HCT116 (cell line): ENCODE measurements around the gene IL17D. TPM values are rescaled to one million over a fixed set of nuclear protein-coding genes. Genes with fewer than 3 reads are reported as not detected.

ENCODE experiments used
- ATAC-seq: fragments of 200-7000 bp; cut with Tn5 transposase; 2 replicates; pipeline ENCODE4 v1.9.1; 2020; ENCODE audit warnings: mild to moderate bottlenecking, moderate library complexity
- BruUV-seq: library from RNA; stranded (reverse); fragments of 400-500 nt; replicated peaks from 2 replicates; lab custom pipeline; 2021; lab: Mats Ljungman, UMichigan
- CTCF ChIA-PET: fragments of 300-600 bp; sonication (Branson Sonifier 250); formaldehyde crosslinking; loops from one replicate; lab custom pipeline; 2021; ENCODE audit warnings: antibody characterized with exemption; lab: Charles Lee
- POLR2A ChIA-PET: fragments of 300-600, 350-600 bp; sonication (Branson Sonifier 250); formaldehyde crosslinking; loops from one replicate; lab custom pipeline; 2021; ENCODE audit warnings: antibody characterized with exemption; lab: Charles Lee
- RAD21 ChIA-PET, 2 experiments: fragments of 300-600 bp; sonication (Branson Sonifier 250); formaldehyde crosslinking; loops; one replicate each; lab custom pipeline; 2023; ENCODE audit warnings: low total read pairs in 2 of 2; ENCODE audit not compliant: uncharacterized antibody in 2 of 2, unreplicated experiment in 2 of 2, low non-redundant PET in 1 of 2; lab: Charles Lee
- DNase-seq: peaks from one replicate; pipeline ENCODE4 v3.0.0-alpha.2; 2010; ENCODE audit warnings: low read depth, low spot score
- H2AFZ ChIP-seq: fragments of 200-600 bp; shearing (Covaris generic), sonication (generic); 2 replicates; pipeline ENCODE4 v1.6.1; 2017; ENCODE audit warnings: low read depth, mixed run types, mixed read lengths, antibody characterized with exemption, low read length; ENCODE audit not compliant: poor library complexity, severe bottlenecking
- H3K27ac ChIP-seq: 2 replicates; pipeline ENCODE4 v1.5.1; 2012; ENCODE audit warnings: low read depth, low read length
- H3K27me3 ChIP-seq: fragments of 200-600 bp; sonication (generic); 2 replicates; pipeline ENCODE4 v1.6.1; 2016; ENCODE audit warnings: mixed run types, low read length, mixed read lengths; ENCODE audit not compliant: insufficient read depth
- H3K36me3 ChIP-seq, 2 experiments: fragments of 200-500 bp in 1 of 2; fragments of 200-600 bp in 1 of 2; sonication (Bioruptor generic) in 1 of 2; sonication (generic) in 1 of 2; 2 replicates each; pipeline versions ENCODE4 v1.5.1 to v1.6.1; 2014 to 2016; ENCODE audit warnings: low read length in 2 of 2, inconsistent platforms in 1 of 2, mixed read lengths in 1 of 2, mixed run types in 1 of 2; ENCODE audit not compliant: insufficient read depth in 2 of 2, control insufficient read depth in 1 of 2
- H3K4me1 ChIP-seq, 2 experiments: fragments of 200-600 bp in 1 of 2; sonication (generic) in 1 of 2; 2 replicates each; pipeline versions ENCODE4 v1.5.1 to v1.6.1; 2012 to 2017; ENCODE audit warnings: low read length in 2 of 2, inconsistent platforms in 1 of 2, mild to moderate bottlenecking in 1 of 2, mixed read lengths in 1 of 2, mixed run types in 1 of 2, moderate library complexity in 1 of 2; ENCODE audit not compliant: insufficient read depth in 2 of 2, control insufficient read depth in 1 of 2
- H3K4me2 ChIP-seq: fragments of 200-600 bp; sonication (generic); 2 replicates; pipeline ENCODE4 v1.6.1; 2017; ENCODE audit warnings: mixed run types, low read length, mixed read lengths
- H3K4me3 ChIP-seq, 2 experiments: fragments of 200-600 bp in 1 of 2; sonication (generic) in 1 of 2; replicated peaks in 1 of 2; 2 replicates each; pipeline ENCODE4 v1.5.1; 2011 to 2016; ENCODE audit warnings: low read length in 2 of 2, control low read depth in 1 of 2, low read depth in 1 of 2, mild to moderate bottlenecking in 1 of 2, mixed read lengths in 1 of 2, mixed run types in 1 of 2
- H3K79me2 ChIP-seq: fragments of 200-600 bp; sonication (generic); 2 replicates; pipeline ENCODE4 v1.6.1; 2017; ENCODE audit warnings: mild to moderate bottlenecking, mixed run types, low read length, moderate library complexity, mixed read lengths; ENCODE audit not compliant: insufficient read depth
- H3K9ac ChIP-seq: fragments of 200-600 bp; sonication (generic); 2 replicates; pipeline ENCODE4 v1.6.1; 2016; ENCODE audit warnings: low read length, mixed read lengths
- H3K9me2 ChIP-seq: fragments of 200-600 bp; sonication (generic), shearing (Covaris generic); 2 replicates; pipeline ENCODE4 v1.6.1; 2017; ENCODE audit warnings: mixed run types, mild to moderate bottlenecking, moderate library complexity; ENCODE audit not compliant: insufficient read depth
- H3K9me3 ChIP-seq, 2 experiments: fragments of 200-500 bp in 1 of 2; fragments of 200-600 bp in 1 of 2; sonication (Bioruptor generic) in 1 of 2; sonication (generic) in 1 of 2; 2 replicates each; pipeline ENCODE4 v1.6.1; 2014 to 2017; ENCODE audit warnings: low read length in 2 of 2, mixed read lengths in 2 of 2, inconsistent platforms in 1 of 2, low read depth in 1 of 2, mild to moderate bottlenecking in 1 of 2, mixed run types in 1 of 2, moderate library complexity in 1 of 2; ENCODE audit not compliant: control insufficient read depth in 1 of 2, insufficient read depth in 1 of 2
- H4K20me1 ChIP-seq: fragments of 200-600 bp; sonication (generic), shearing (Covaris generic); 2 replicates; pipeline ENCODE4 v1.6.1; 2017; ENCODE audit warnings: mixed run types, mild to moderate bottlenecking, moderate library complexity; ENCODE audit not compliant: insufficient read depth
- CBX3 ChIP-seq: IDR thresholded peaks from 2 replicates; pipeline ENCODE4 v1.6.1; 2012; ENCODE audit warnings: low read depth
- CEBPB ChIP-seq: IDR thresholded peaks from 2 replicates; pipeline ENCODE4 v1.6.1; 2012; ENCODE audit warnings: low read depth
- CTCF ChIP-seq, 3 experiments: fragments of 200-600 bp in 1 of 3; sonication (generic) in 1 of 3; IDR thresholded peaks in 2 of 3; conservative IDR thresholded peaks in 1 of 3; 2 replicates each; pipeline ENCODE4 v1.5.1; 2012 to 2017; ENCODE audit warnings: low read depth in 2 of 3, low read length in 2 of 3, antibody characterized with exemption in 1 of 3, borderline replicate concordance in 1 of 3, control low read depth in 1 of 3, mild to moderate bottlenecking in 1 of 3, mixed read lengths in 1 of 3, mixed run types in 1 of 3, moderate library complexity in 1 of 3; ENCODE audit not compliant: insufficient read depth in 1 of 3
- EGR1 ChIP-seq: IDR thresholded peaks from 2 replicates; pipeline ENCODE4 v1.6.1; 2012; ENCODE audit warnings: low read depth
- ELF1 ChIP-seq: IDR thresholded peaks from 2 replicates; pipeline ENCODE4 v1.6.1; 2012; ENCODE audit warnings: low read depth, borderline replicate concordance
- EZH2phosphoT487 ChIP-seq: fragments of 200-600 bp; IDR thresholded peaks from 2 replicates; pipeline ENCODE4 v1.6.1; 2018; ENCODE audit warnings: antibody characterized with exemption, borderline replicate concordance
- FOSL1 ChIP-seq: IDR thresholded peaks from 2 replicates; pipeline ENCODE4 v1.6.1; 2012; ENCODE audit warnings: low read depth
- JUND ChIP-seq: IDR thresholded peaks from 2 replicates; pipeline ENCODE4 v1.6.1; 2012
- MAX ChIP-seq: IDR thresholded peaks from 2 replicates; pipeline ENCODE4 v1.6.1; 2012
- POLR2A ChIP-seq: IDR thresholded peaks from 2 replicates; pipeline ENCODE4 v1.7.0; 2011; ENCODE audit warnings: borderline replicate concordance; ENCODE audit not compliant: insufficient read depth, insufficient read length; ENCODE audit errors: extremely low read depth
- POLR2AphosphoS5 ChIP-seq: IDR thresholded peaks from 2 replicates; pipeline ENCODE4 v1.6.1; 2011; ENCODE audit warnings: mild to moderate bottlenecking, low read depth, low read length, moderate library complexity
- RAD21 ChIP-seq: IDR thresholded peaks from 2 replicates; pipeline ENCODE4 v1.6.1; 2012; ENCODE audit warnings: low read depth, mild to moderate bottlenecking
- SIN3A ChIP-seq: IDR thresholded peaks from 2 replicates; pipeline ENCODE4 v1.6.1; 2012; ENCODE audit warnings: low read depth
- SP1 ChIP-seq: IDR thresholded peaks from 2 replicates; pipeline ENCODE4 v1.6.1; 2012; ENCODE audit warnings: low read depth
- SRF ChIP-seq: IDR thresholded peaks from 2 replicates; pipeline ENCODE4 v1.6.1; 2012; ENCODE audit warnings: low read depth
- TCF7L2 ChIP-seq: IDR thresholded peaks from 2 replicates; pipeline ENCODE4 v1.7.0; 2011; ENCODE audit warnings: borderline replicate concordance, inconsistent platforms; ENCODE audit not compliant: insufficient read depth, insufficient read length; ENCODE audit errors: extremely low read depth
- YY1 ChIP-seq: IDR thresholded peaks from 2 replicates; pipeline ENCODE4 v1.6.1; 2011; ENCODE audit warnings: low read length, low read depth, moderate library complexity, mild to moderate bottlenecking; ENCODE audit not compliant: insufficient replicate concordance; ENCODE audit errors: extremely low read depth
- ZFX ChIP-seq: fragments of 450-650 bp; IDR thresholded peaks from 2 replicates; pipeline ENCODE4 v1.6.1; 2017
- ZNF274 ChIP-seq: fragments of 200-500 bp; sonication (Bioruptor generic); IDR thresholded peaks from 2 replicates; pipeline ENCODE4 v1.6.1; 2014; ENCODE audit warnings: mild to moderate bottlenecking, low read depth, low read length, inconsistent platforms
- intact Hi-C: fragments of 100-400 bp; cut with micrococcal nuclease; formaldehyde crosslinking; loops from 2 replicates; pipeline ENCODE4 v1.10.0; 2022
- total RNA-seq: library from RNA; stranded (reverse); gene quantifications from one replicate; pipeline ENCODE4 v1.2.1, GENCODE V29; 2021; ENCODE audit not compliant: unreplicated experiment
- TF ChIP-seq, protein P1 (sequence below): IDR thresholded peaks from 2 replicates; pipeline ENCODE4 v1.6.1; 2012; ENCODE audit warnings: low read depth

IL17D gene
- total RNA-seq, 1 experiment from 2014 or later, result 0.25 TPM

GRCh38 chr13:20664351-20664750 is 39.1 kb upstream of the IL17D start:
- TF ChIP-seq SRF (no peak), YY1 (no peak), EZH2phosphoT487 (no peak), ELF1 (no peak), JUND (no peak), MAX (no peak), CBX3 (no peak), FOSL1 (no peak), ZFX (no peak), TCF7L2 (no peak), CEBPB (no peak), ZNF274 (no peak), POLR2A (no peak), RAD21 (no peak), CTCF (IDR thresholded peaks at IDR 0.05 in 2 of 3, conservative IDR thresholded peaks at IDR 0.05 in 1 of 3; ENCODE audit: borderline replicate concordance in 1 of 3, insufficient read depth in 1 of 3, low read depth in 2 of 3, low read length in 2 of 3) (no peak), EGR1 (no peak), SIN3A (no peak), POLR2AphosphoS5 (no peak), SP1 (no peak)
- TF ChIP-seq, protein P1, sequence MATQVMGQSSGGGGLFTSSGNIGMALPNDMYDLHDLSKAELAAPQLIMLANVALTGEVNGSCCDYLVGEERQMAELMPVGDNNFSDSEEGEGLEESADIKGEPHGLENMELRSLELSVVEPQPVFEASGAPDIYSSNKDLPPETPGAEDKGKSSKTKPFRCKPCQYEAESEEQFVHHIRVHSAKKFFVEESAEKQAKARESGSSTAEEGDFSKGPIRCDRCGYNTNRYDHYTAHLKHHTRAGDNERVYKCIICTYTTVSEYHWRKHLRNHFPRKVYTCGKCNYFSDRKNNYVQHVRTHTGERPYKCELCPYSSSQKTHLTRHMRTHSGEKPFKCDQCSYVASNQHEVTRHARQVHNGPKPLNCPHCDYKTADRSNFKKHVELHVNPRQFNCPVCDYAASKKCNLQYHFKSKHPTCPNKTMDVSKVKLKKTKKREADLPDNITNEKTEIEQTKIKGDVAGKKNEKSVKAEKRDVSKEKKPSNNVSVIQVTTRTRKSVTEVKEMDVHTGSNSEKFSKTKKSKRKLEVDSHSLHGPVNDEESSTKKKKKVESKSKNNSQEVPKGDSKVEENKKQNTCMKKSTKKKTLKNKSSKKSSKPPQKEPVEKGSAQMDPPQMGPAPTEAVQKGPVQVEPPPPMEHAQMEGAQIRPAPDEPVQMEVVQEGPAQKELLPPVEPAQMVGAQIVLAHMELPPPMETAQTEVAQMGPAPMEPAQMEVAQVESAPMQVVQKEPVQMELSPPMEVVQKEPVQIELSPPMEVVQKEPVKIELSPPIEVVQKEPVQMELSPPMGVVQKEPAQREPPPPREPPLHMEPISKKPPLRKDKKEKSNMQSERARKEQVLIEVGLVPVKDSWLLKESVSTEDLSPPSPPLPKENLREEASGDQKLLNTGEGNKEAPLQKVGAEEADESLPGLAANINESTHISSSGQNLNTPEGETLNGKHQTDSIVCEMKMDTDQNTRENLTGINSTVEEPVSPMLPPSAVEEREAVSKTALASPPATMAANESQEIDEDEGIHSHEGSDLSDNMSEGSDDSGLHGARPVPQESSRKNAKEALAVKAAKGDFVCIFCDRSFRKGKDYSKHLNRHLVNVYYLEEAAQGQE, result no peak
- CTCF ChIA-PET, result no interaction called here
- no TSS peak for BruUV-seq

More at GRCh38 chr13:20664351-20664750, 39.1 kb upstream of the IL17D start:
- Histone ChIP-seq H3K4me3 (no peak overlapping the region), H3K27me3 (no peaks in the 10 kb centered on the region), H3K9me2 (no peaks in the 10 kb centered on the region), H3K27ac (no peak overlapping the region), H4K20me1 (no peaks in the 10 kb centered on the region), H3K36me3 (peaks cover 0 to 3% of the 10 kb centered on the region in 2 experiments; a peak in 1 of 4 replicates), H3K4me2 (no peak overlapping the region), H2AFZ (no peak overlapping the region), H3K79me2 (no peaks in the 10 kb centered on the region), H3K9me3 (no peaks in the 10 kb centered on the region), H3K4me1 (no peaks in the 10 kb centered on the region), H3K9ac (no peak overlapping the region)
- DNase-seq (no peak), ATAC-seq (no peak)
- ChIA-PET POLR2A (no interaction called here), RAD21 (no interaction called here)
- intact Hi-C loops, result no loop called here
